ENCODE results near the gene NFE2L1.
"Not testable (repeated sequence)": the region's sequence is repeated elsewhere in the genome, so short reads cannot be mapped to it uniquely, and the experiment has no call there.

The NFE2L1 gene

DNA sequence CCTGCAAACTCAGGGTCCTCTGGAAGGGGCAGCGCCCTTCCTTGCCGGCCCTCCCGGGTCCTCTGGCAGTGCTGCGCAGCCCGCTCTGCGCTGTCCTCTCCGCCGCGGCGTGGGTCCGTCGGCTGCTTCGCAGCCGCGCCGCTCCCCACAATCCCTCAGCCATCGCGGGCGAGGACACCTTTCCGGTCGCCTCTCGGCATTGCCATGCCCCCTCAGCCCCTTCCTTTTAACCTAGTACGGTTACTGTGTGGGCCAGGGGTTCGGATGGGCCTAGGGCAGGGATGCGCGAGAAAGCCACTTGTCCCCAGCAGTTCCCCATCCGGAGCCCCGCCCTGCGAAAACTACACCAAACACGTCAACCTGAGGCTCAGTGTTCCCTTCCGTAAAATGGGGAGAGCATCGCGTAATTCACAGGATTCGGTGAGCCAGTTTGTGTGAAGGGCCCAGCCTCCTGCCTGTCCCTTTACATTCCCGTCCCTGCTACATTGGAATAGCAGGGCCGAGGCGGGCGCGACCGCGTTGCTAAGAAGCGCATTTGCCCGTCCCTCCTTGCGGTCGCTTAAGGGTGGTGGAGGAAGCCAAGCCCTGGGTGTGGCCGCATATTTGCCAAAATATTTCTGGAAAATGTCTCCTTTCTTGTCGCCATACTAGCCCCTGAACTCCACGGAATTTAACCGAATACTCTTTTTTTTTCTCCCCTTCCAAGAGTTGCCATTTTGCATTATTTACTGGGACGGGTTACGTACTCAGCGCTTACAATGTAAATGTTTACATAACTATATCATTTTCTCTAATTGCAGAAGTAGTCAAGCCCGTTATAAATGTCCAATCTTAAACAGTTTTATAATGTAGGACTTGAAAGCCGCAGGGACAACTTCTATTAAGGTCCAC lies 23.8 kb upstream of the NFE2L1 start:
- DNase-seq (ENCODE audit: low spot score) = peak; percentile 72

DNA sequence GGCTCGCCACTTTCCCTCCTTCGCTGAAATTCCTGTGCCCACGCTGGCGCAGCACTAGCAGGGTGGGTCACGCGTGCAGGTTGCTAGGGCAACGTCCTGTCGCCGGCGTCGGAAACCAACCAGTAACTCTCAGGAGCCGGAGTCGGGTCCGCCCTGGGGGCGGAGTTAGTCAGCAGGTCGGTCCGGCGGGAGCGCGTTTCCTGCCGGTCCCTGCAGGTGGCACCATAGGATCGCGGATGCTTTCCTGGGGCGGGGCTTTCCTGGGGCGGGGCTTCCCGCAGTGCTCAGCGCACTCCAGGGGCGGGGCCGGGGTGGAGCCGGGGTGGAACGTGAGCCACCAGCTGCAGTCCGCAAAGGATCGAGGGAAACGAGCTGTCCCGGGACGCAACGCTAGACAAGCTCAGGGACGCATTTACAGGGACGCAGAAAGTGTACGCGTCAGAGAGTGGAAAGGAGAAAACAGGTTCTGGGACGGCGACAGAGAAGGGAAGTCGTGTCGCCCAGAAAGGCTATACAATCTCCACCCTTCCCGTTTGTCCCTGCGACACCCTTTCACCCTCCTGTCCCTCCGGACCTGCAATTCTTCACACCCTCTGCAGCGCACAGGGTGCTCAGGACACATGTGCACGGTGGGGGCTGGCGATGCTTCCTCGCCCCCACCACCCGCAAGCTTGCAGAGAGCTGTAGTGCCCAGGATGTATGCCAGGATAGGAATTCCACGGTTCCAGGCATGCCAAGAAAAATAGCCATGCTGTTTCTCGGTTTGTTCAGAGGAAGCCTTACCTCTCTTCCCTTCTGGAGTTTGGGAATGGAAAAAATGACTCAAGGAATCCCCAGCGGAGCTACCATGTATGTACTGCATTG lies 22.9 kb upstream of the NFE2L1 start:
- peak; percentile 97 for DNase-seq (ENCODE audit: low spot score)

DNA sequence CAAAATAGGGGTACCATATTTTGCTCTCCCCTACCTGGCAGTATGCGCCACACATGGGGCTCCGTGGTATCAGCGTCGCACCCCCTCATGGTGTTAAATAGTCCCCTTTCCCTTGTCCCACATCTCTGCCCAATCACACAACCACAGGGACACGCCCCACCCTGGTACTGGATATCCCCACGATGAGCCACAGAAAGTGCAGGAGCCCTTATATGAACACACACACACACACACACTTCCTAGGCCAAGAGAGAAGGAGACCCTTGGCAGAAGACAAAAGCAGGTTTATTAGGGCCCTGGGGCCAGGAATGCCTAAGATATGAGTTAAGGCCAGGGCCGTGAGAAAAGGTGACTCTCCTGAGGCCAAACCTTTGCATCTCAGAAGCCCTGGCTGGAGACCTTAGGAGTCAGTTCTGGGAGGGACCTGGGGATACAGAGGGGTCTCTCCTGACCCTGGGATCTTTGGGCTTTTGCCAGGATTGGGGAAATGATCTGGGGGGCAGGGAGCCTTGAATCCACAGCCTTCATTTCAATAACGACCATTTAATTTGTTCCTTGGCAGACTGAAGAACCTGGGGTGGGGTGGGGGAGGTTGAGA lies 22.2 kb upstream of the NFE2L1 start:
- DNase-seq (ENCODE audit: low spot score) = no peak

DNA sequence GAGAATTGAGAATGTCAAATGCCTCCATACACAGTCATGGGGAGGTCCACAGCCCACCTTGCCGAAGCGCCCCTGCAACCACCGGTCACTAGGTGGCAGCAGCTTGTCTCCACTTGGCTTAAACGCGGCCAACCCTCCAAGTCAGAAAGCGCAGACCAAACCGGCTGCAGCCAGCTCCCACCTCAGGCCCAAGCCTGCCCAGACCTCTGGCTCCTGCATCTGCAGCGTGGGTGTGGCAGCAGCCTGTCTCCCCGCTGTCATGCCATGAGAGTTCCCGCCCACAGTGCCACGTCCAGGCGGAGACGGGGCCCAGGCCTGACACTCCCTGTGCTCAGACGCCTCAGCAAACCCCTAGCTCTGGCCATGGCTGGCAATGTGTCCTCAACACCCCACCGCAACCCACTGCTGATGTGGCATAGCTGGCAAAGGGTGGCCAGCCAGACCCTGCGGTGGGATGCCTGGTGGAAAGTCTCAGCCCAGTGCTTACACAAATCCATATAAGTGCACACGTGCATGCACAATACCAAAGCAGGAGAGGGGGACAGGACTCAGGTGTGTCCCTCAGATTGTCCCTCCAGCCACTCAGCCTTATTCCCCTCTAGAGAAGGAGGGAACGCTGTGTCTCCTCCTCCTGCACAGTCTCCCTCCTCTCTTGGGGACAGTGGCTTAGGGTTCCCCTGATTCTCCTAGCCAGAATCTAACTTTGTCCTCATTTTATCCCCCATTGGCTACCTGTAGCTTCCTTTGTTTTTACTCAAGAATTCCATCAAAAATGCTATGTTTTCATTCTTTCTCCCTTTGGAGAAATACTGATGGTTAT lies 21.4 kb upstream of the NFE2L1 start:
- DNase-seq (ENCODE audit: low spot score) = peak; percentile 91

DNA sequence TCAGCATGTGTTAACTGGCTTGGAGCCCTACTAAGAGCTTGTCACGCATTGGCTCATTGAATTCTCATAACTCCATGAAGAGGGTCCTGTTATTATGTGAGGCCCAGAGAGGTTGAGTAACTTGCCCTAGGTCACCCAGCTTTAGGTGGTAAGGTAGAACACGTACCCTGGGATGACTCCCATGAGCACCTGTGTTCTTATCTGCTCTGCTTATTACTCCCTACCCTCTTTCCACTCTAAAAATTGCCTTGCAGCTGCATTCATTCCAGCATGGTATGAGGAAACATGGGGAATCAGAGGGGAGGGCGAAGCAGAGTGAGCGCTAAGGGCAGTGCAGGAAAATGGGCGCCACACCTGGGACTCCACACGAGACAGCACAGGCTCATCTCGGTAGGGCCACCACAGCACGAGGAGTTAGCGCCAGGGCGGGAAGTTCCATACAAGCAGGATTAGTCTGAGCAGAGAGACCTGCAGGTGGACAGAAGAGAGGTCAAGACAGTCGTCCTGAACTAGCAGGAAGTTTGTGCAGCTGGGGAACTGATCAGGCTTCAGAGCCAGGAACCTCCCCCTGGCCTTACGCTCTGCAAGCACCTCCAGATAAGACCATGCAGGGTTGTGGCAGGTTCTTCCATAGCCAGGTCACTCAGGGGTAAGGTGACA lies 20.7 kb upstream of the NFE2L1 start:
- DNase-seq (ENCODE audit: low spot score) = no peak

DNA sequence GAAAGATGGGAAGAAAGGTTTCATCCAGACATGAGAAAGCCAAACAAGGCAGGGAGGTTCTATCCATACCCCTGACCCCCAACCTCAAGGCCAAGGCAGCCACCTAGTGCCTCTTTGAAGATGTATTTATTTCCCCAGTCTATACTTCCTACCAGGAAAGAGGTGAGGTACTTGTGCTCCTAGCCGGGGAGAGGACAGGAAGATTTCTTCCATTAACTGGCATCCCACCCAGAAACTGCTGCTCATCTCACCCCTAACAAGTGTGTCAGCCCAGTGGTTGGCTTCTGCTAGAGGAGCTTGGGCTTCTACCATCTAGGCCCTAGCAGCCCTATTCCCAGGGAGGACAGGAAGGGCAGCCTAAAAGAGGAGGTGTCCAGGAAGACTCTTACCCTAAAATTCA lies 19.4 kb upstream of the NFE2L1 start:
- no peak for DNase-seq (ENCODE audit: low spot score)

DNA sequence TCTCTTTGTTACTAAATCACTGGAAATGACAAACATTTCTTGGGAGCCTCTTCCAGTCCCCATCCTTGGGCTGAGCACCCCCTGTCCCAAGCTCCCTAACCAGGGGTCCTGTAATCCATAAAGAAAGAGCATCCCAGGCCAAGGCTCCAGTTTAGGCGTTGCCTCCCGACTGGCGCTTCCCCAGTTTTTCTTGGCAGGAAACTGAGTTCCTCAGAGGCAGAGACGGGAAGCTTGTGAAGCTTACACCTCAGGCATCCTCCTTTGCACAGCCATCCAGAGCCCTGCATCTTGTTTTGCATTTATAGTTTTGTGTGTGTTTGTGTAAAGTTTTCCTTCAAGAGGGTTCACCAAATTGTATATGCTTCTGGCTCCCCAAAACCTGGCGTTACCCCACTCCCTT lies 17.6 kb upstream of the NFE2L1 start:
- DNase-seq (ENCODE audit: low spot score) = no peak

DNA sequence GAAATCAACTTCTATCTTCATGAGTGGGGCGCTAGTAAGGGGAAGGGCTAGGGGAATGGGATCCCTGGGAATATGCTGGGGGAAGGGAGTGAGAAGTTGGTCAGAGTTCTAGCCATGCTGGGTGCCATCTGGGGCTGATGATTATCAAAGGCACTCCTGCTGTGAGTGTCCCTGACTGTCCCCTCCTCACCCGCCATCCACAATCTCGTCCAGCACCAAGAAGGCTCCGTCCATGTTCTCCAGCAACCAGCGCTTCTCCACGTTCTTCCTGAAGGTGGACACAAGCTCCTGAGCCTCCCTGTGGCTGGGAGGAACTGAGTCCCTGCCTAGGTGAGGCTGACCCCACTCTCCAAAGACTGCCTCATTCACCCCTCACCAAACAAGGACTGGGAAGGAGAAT lies 16.2 kb upstream of the NFE2L1 start:
- DNase-seq (ENCODE audit: low spot score) = no peak

DNA sequence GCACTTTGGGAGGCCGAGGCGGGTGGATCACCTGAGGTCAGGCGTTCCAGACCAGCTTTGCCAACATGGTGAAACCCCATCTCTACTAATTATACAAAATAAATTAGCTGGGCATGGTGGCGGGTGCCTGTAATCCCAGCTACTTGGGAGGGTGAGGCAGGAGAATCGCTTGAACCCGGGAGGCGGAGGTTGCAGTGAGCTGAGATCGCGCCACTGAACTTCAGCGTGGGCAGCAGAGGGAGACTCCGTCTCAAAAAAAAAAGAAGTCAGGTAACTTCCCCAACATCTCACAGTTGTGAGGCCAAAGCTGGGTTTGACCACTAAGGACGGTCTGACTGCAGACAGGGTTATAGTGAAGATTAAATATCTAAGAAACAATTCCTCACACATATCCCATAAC lies 13.4 kb upstream of the NFE2L1 start:
- DNase-seq (ENCODE audit: low spot score) = not testable (repeated sequence)

DNA sequence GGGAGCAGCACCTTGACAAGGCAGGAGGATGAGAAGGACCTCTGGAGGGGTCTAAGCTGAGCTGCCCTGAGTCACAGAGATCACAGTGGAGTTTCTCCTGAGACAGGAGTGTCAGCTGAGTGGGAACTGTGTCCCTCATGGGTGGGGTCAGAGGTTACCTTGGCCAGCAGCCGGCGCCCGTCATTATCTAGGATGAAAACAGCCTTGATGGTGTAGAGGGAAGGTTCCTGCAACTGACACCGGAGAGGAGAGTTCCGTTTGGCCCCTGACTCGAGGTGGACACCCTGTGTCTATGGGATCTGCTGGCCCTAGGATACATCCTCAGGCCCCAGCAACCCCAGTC lies 11.5 kb upstream of the NFE2L1 start:
- DNase-seq (ENCODE audit: low spot score) = no peak

DNA sequence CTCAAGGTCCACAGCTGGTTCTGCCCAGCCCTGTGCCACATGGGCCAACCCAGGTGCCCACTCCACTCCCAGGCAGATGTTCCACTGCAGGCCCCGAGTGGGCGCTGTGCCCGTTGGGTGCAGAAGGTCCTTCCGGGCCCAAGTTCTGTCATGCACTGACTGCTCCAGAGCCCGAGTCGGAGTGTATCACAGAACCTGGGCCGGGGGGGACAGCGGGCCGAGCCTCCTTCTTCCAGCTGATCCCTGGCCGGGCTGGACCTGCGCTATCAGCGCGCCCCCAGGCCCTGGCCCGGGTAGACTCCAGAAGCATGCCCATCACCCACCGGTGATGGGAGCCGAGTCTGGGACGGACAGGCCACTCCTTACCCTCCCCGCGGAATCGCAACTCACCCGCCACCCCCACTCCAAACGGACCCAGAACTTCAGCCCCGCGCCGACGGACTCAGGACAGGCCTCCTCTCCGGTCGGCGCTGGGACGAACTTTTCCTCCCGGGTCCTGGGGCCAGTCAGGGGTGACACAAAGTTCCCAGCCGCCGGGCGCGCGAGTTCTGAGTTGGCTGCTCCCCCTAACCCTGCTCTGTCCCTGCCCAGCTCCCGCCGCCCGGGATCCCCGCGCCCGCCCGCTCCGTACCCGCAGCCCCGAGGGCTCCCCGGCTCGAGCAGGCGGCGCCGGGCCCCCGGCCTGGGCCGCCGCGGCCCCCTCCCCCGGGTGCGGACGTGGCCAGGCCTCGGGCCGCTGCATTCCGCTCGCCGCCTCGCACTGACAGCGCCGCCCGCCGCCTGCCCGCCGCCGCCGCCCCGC lies 10.9 kb upstream of the NFE2L1 start, which contains the start of gene COPZ2:
COPZ2 (minus strand) TSS at position 762 of the 802 bp plus-strand sequence; CDS start at position 742, 20 bp downstream.
- no peak for DNase-seq (ENCODE audit: low spot score)

DNA sequence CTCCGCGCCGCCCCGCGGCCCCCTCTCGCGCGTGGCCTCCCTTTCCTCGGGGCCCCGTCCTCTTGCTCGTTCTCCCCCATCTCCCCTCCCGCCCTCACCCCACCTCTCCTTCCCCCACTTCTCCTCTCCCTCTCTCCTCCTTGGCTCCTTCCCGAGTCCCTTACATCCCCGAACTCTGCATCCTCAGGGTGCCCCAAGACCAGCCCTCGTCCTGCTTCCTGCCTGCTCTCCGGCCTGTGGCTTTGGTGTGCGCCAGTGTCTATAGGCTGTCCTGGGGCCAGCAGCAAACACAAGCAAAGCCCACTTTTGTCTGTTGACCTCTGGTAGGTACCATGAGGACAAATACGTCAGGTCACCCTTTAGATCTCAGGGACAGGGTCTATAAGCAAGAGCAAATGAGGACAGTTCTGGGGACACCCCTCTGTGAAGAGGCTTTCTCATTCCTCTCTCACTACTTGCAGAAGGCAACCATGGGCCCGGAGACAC lies 10.3 kb upstream of the NFE2L1 start:
- DNase-seq (ENCODE audit: low spot score) = no peak

DNA sequence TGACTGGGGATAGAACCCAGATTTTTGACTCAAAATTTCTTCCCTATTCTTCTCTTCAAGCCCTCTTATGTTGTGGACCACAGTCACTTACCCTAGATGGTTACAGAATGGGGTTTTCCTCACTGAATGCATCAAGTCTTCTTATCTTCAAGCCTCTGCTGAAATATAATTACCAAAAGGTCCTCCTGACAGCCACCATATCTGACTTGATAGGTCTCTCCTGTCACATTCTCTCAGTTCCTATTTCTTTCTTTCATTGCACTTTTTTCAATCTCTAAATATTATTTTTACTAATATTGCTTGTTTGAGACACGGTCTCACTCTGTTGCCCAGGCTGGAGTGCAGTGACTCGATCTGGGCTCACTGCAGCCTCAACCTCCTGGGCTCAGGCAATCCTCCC lies 9.5 kb upstream of the NFE2L1 start:
- DNase-seq (ENCODE audit: low spot score) = no peak

DNA sequence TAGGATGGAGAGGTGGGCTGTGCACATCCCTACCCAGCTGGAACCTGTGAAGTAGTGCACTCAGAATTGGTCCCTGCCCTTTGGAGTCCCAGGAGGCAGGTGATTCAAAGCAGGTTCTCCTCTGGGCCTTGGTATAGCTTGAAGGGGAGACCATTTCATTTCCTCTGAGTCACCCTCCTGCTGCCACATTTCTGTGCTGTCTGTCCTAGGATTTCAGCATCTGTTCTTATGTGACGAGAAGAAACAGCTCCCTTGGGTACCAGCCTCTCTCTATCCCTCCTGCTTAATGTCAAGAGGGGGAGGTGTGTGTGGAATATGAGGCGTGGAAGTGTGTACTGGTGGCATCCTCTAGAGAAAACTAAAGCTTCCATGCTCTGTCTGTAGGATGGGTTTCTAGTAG lies 5.0 kb upstream of the NFE2L1 start:
- no peak for DNase-seq (ENCODE audit: low spot score)

DNA sequence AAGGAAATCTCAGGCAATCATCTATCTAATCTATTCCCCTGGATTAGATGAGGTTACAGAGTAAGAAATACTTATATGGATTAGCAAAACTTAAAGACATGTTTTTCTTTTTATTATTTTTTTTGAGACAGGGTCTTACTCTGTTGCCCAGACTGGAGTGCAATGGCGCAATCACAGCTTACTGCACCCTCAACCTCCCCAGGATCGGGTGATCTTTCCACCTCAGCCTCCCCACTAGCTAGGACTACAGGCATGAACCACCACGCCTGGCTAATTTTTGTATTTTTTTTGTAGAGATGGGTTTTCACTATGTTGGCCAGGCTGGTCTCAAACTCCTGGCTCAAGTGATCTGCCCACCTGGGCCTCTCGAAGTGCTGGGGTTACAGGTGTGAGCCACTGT lies 3.3 kb upstream of the NFE2L1 start:
- DNase-seq (ENCODE audit: low spot score) = no peak

DNA sequence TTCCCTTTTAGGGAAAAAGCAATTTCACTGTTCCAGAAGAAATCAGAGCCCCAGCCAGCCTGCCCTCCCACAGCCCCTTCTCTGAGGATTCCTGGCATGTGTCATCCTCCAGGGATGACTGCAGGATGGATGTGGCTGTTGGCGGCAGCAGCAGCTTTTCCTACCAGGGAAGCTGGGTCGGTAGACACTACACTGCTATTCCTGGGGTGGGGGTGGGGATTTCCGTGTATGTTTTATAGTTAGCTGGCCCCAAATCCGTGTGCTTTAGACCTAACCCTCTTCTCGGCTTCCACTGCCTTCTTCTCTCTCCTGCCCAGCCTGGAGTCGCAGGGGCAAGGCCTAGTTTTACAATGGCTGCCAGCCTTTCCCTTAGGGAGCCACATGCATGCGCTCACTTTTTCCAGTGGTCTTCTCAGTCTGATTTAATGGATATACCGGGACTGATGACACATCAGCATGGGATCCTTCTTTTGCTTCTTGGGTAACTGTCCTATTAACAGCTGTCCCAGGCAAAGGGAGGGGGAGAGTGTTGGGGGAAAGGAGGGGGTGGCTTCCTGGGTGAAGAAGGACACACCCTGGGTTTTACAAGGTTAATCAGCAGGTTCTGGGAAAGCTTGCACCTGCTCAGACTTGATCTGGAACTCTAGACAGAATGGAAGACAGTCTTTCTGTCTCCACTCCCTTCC lies 2.7 kb upstream of the NFE2L1 start:
- DNase-seq (ENCODE audit: low spot score) = no peak

DNA sequence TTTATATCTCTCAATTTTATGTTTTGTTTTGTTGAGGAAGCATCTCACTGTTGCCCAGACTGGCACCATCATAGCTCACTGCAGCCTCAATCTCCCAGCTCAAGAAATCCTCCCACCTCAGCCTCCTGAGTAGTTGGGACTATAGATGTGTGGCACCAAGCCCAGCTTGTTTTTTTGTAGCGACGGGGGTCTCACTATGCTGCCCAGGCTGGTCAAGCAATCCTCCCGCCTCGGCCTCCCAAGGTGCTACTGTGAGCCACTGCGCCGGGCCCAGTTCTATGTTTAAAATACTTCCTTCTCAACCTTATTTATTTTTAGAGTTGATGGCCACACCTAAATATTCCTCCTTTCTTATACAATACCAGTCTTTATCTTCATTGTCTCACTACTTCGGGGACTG lies 1.9 kb upstream of the NFE2L1 start:
- no peak for DNase-seq (ENCODE audit: low spot score)

DNA sequence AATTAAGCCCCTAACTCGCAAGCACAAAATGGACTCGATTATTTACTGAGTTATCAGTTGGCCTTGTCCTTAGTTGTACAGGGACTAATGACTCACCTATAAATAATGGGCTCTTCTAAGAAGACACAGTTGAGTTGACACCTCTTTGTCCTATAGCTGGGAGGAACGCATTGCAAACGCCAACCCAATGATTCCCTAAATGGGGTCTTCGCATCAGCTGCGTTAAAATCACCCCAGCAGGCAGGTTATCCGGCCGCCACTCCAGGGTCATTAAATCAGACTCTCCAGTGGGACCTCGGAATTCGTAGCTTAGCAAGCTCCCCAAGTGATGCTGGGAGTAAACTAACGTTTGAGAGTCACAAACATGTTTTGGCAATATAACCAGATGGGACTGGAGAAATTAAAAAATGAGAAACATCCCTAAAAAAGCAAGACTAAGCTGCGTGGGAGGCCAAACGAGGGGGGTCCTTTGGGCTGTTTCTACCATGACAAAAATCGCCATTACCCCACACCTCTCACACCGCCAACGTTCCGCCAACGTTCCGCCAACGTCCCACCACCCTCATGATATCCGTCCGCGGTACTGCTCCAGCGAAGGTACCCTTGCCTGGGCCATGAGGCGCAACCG lies 932 bp upstream of the NFE2L1 start:
- no peak for DNase-seq (ENCODE audit: low spot score)

Measured in NAMALWA (cell line).